K562 (cell line): Measurements from ENCODE around the gene UBE2J2. TPM values are rescaled to one million over a fixed set of nuclear protein-coding genes. Genes with fewer than 3 reads are reported as not detected.

ENCODE experiments used
- CHCHD3 ChIP-seq: fragments of 250-450 bp; sonication (Bioruptor Pico); IDR thresholded peaks from 2 replicates; pipeline ENCODE4 v2.1.2; 2022; ENCODE audit warnings: mild to moderate bottlenecking
- MYBL2 ChIP-seq, 2 experiments: fragments of 450-650 bp in 1 of 2; sonication (generic) in 1 of 2; formaldehyde crosslinking in 1 of 2; IDR thresholded peaks; 2 replicates each; pipeline versions ENCODE4 v1.6.1 to v1.8.1; 2017 to 2022; ENCODE audit warnings: borderline replicate concordance in 1 of 2, inconsistent platforms in 1 of 2, low read depth in 1 of 2, mild to moderate bottlenecking in 1 of 2, missing genetic modification reagents in 1 of 2, moderate library complexity in 1 of 2
- NCOA2 ChIP-seq, 2 experiments: fragments of 450-650 bp; IDR thresholded peaks; 2 replicates each; pipeline ENCODE4 v1.6.1; 2018; ENCODE audit warnings: mild to moderate bottlenecking in 2 of 2, moderate library complexity in 1 of 2; ENCODE audit not compliant: partially characterized antibody in 2 of 2
- NR1H2 ChIP-seq: sonication (generic); formaldehyde crosslinking; IDR thresholded peaks from 2 replicates; pipeline ENCODE4 v1.4.0; 2020; ENCODE audit warnings: mild to moderate bottlenecking, missing genetic modification reagents
- PCBP1 ChIP-seq: fragments of 200-400 bp; formaldehyde crosslinking; IDR thresholded peaks from 2 replicates; pipeline ENCODE4 v1.6.1; 2018; ENCODE audit warnings: mild to moderate bottlenecking, low read depth, low read length; ENCODE audit not compliant: poor library complexity, severe bottlenecking
- PHF8 ChIP-seq: fragments of 200-600 bp; sonication (generic); IDR thresholded peaks from 2 replicates; pipeline ENCODE4 v1.6.1; 2012; ENCODE audit warnings: mixed run types, mild to moderate bottlenecking, inconsistent platforms, low read length, moderate library complexity, borderline replicate concordance
- PREB ChIP-seq: sonication (generic); formaldehyde crosslinking; IDR thresholded peaks from 2 replicates; pipeline ENCODE4 v1.8.1; 2023; ENCODE audit warnings: mild to moderate bottlenecking, missing genetic modification reagents
- RBM17 ChIP-seq: fragments of 200-400 bp; formaldehyde crosslinking; IDR thresholded peaks from 2 replicates; pipeline ENCODE4 v1.6.1; 2017; ENCODE audit warnings: low read depth, mild to moderate bottlenecking, low read length, borderline replicate concordance
- SFPQ ChIP-seq: fragments of 200-400 bp; formaldehyde crosslinking; IDR thresholded peaks from 2 replicates; pipeline ENCODE4 v1.6.1; 2017; ENCODE audit warnings: mild to moderate bottlenecking, low read depth, low read length, moderate library complexity
- SMARCA5 ChIP-seq: fragments of 450-650 bp; IDR thresholded peaks from 2 replicates; pipeline ENCODE4 v1.6.1; 2016
- SREBF2 ChIP-seq: sonication (generic); formaldehyde crosslinking; IDR thresholded peaks from 2 replicates; pipeline ENCODE4 v1.4.0; 2020; ENCODE audit warnings: mild to moderate bottlenecking, missing genetic modification reagents
- THAP12 ChIP-seq: fragments of 250-450 bp; sonication (Bioruptor Pico); IDR thresholded peaks from 2 replicates; pipeline ENCODE4 v1.9.0; 2021; ENCODE audit warnings: mild to moderate bottlenecking, inconsistent platforms
- USF1 ChIP-seq: sonication (generic); formaldehyde crosslinking; IDR thresholded peaks from 2 replicates; pipeline ENCODE4 v1.9.0; 2022; ENCODE audit warnings: mild to moderate bottlenecking, missing genetic modification reagents
- USF2 ChIP-seq: sonication (generic); formaldehyde crosslinking; IDR thresholded peaks from 2 replicates; pipeline ENCODE4 v1.5.0; 2020; ENCODE audit warnings: missing genetic modification reagents
- ZBED1 ChIP-seq: IDR thresholded peaks from 2 replicates; pipeline ENCODE4 v1.6.1; 2014
- ZFX ChIP-seq: sonication (generic); formaldehyde crosslinking; IDR thresholded peaks from 2 replicates; pipeline ENCODE4 v1.8.0; 2022; ENCODE audit warnings: mild to moderate bottlenecking, missing genetic modification reagents, moderate library complexity
- polyA plus RNA-seq, 8 experiments: library from polyadenylated mRNA; depleted of rRNA in 4 of 8; stranded (reverse) in 5 of 8; unstranded in 3 of 8; fragments of >200 nt; fragmentation: Nextera tagmentation in 2 of 8; fragmentation: Illumina TruSeq in 1 of 8; extraction: Ambion mirVana in 2 of 8; extraction: Trizol in 1 of 8; gene quantifications; 2 replicates each; pipeline versions ENCODE4 v1.2.1 to v1.2.3, GENCODE V29; 2011 to 2014; ENCODE audit warnings: inconsistent platforms in 1 of 8, missing spikeins in 1 of 8
- total RNA-seq, 7 experiments: library from RNA; depleted of rRNA in 6 of 7; stranded (reverse); fragments of >200 nt in 6 of 7; fragmentation: Illumina TruSeq in 2 of 7; extraction: Trizol in 2 of 7; gene quantifications; 2 replicates each; pipeline versions ENCODE4 v1.2.1 to v1.2.3, GENCODE V29; 2011 to 2021; ENCODE audit warnings: low replicate concordance in 1 of 7

UBE2J2 gene
- total and polyA plus RNA-seq, 9 of the 15 experiments (the other 6 are each of a cell fraction or from before 2014, with no cell fraction given) = 0.93 to 112 (median 75.5) TPM

- no peak for TF ChIP-seq SFPQ
- TF ChIP-seq ZBED1 = no peak
- 0 out of 2 replicates have a peak, but pooled peaks have one; percentile 5 for TF ChIP-seq USF1 (CRISPR knock-in tag)
- peak; percentile 10; the same call in 1 of the 2 replicates for TF ChIP-seq USF2 (CRISPR knock-in tag)
- no peak for TF ChIP-seq SMARCA5
- no peak for TF ChIP-seq CHCHD3 (CRISPR knock-in tag)
- no peak for TF ChIP-seq NCOA2 (IDR thresholded peaks at IDR 0.05; ENCODE audit: partially characterized antibody in 2 of 2)
- TF ChIP-seq THAP12 (CRISPR knock-in tag) = peak; percentile 51; the same call in 1 of the 2 replicates
- no peak for TF ChIP-seq PHF8
- TF ChIP-seq RBM17 = no peak
- no peak for TF ChIP-seq PREB (CRISPR knock-in tag)
- no peak for TF ChIP-seq ZFX (CRISPR knock-in tag)
- TF ChIP-seq NR1H2 (CRISPR knock-in tag) = no peak
- TF ChIP-seq MYBL2 (IDR thresholded peaks at IDR 0.05; ENCODE audit: low read depth) = no peak
- TF ChIP-seq MYBL2 (CRISPR knock-in tag; IDR thresholded peaks at IDR 0.05; ENCODE audit: borderline replicate concordance) = 0 out of 2 replicates have a peak, but pooled peaks have one; percentile 11
- TF ChIP-seq SREBF2 (CRISPR knock-in tag) = no peak
- TF ChIP-seq PCBP1 = peak; percentile 38
These were observed 17.4 kb upstream of the UBE2J2 start (continued) for GRCh38 chr1:1291023-1291528.
